RWPE1 (cell line): ENCODE results near the gene SELENOP.

Experiments
- CTCF ChIA-PET: fragments of 350-600 bp; sonication (Branson Sonifier 250); formaldehyde crosslinking; extraction: SDS; loops from one replicate; lab custom pipeline; 2021; lab: Yijun Ruan, JAX
- POLR2A ChIA-PET: fragments of 400-600 bp; formaldehyde crosslinking; extraction: SDS; loops from one replicate; lab custom pipeline; 2020; ENCODE audit warnings: antibody characterized with exemption; ENCODE audit not compliant: low non-redundant PET; lab: Yijun Ruan, JAX
- DNase-seq: peaks from one replicate; pipeline ENCODE4 v3.0.0; 2012; ENCODE audit warnings: low spot score
- H3K27ac ChIP-seq: fragments of 450-650 bp; 2 replicates; pipeline ENCODE4 v1.5.1; 2017
- TF ChIP-seq, protein P1 (sequence below): fragments of 450-650 bp; conservative IDR thresholded peaks from 2 replicates; pipeline ENCODE4 v1.5.1; 2017; ENCODE audit warnings: low read depth, mild to moderate bottlenecking

Gene SELENOP

DNA sequence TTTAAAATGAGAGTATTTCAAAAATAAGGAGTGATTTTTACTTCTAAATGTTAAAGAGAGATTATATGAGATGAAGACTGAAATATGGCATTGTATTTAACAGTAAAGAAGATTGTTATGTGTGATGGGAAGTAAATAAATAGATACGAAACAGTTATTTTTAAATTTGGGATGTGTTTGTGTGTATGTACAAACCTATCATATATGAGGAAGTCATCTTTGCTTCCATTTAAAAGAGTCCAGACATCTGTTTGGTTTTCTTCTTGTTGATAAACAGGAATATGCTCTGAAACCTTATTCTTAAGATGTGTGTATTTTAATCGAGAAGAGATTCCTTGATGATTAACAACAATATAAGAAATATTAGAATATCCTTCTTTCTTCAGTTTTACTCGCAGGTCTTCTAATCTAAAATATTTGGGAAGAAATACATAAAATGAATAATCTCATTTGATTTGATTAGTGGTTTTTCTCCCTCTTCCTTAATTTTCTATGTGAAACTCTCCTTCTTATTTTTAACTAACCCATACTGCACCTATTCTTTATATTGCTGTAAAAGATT is 4.9 kb downstream of the SELENOP start:
- POLR2A ChIA-PET: no interaction called here
- no peak for DNase-seq

DNA sequence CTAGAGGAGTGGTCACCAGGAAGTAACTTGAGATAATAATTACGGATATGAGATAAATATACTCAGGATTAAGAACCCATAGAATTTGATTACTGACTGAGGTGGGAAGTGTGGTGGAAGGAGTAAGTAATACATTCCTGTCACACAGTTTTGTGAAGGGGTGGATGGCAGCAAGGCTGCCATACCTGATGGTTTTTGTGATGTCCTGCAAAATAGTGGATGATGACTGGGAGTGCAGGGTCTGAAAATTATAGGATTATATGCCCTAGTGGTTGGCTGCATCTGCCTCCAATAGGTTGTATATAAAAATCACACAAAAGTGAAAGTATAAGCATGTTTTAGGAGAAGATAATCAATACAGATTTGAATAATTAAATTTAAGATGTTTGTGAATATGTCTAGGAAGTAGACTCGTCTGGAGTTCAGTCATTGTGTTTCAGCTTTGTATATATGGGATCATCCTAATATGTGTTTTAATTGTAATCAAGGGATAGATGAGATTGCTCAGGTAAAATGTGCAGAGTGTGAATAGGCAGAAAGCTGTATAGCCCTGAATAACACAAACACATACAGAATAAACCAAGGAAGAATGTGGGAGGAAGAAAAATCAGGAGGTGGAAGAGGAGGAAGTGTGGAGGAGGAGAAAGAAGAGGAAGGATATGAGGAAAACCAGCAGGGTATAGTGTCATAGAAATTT is 5.5 kb downstream of the SELENOP start:
- no peak overlapping the region for H3K27ac ChIP-seq
- TF ChIP-seq, protein P1, sequence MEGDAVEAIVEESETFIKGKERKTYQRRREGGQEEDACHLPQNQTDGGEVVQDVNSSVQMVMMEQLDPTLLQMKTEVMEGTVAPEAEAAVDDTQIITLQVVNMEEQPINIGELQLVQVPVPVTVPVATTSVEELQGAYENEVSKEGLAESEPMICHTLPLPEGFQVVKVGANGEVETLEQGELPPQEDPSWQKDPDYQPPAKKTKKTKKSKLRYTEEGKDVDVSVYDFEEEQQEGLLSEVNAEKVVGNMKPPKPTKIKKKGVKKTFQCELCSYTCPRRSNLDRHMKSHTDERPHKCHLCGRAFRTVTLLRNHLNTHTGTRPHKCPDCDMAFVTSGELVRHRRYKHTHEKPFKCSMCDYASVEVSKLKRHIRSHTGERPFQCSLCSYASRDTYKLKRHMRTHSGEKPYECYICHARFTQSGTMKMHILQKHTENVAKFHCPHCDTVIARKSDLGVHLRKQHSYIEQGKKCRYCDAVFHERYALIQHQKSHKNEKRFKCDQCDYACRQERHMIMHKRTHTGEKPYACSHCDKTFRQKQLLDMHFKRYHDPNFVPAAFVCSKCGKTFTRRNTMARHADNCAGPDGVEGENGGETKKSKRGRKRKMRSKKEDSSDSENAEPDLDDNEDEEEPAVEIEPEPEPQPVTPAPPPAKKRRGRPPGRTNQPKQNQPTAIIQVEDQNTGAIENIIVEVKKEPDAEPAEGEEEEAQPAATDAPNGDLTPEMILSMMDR: no peak
- ChIA-PET CTCF (no interaction called here), POLR2A (no interaction called here)
- DNase-seq: no peak

More for the DNA sequence above, 4.9 kb downstream of the SELENOP start:
- H3K27ac ChIP-seq: no peak overlapping the region
- TF ChIP-seq, protein P1: no peak
- CTCF ChIA-PET: no interaction called here

DNA sequence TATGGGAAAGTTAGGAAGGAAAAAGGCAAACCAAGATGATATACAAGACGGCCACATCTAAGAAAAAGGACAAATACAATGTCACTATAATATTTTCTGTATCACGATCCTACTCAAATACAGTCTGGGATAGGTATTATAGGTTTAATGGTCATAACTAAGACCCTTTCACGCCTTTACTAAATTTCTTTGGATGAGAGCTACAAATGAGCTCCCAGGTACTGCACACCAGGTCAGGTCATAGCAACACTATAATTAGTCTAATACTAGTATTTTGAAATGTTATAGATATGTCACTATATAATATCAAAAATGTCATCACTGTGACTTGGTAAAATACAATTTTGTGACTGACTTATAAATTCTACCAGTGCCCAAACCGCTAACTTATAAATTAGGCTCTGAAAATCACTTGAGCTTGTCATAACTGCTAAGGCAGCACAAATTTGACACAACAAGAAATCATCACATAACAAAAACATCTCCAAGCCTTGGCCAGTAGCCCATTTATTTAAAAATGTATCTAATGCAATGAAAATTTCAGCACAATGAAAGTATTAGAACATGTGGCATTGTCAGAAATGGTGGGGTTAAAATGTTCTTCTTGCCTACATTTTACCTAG is 6.9 kb downstream of the SELENOP start:
- no peak for DNase-seq
- CTCF ChIA-PET: no interaction called here
- no peak overlapping the region for H3K27ac ChIP-seq
- POLR2A ChIA-PET: no interaction called here
- TF ChIP-seq, protein P1: no peak

DNA sequence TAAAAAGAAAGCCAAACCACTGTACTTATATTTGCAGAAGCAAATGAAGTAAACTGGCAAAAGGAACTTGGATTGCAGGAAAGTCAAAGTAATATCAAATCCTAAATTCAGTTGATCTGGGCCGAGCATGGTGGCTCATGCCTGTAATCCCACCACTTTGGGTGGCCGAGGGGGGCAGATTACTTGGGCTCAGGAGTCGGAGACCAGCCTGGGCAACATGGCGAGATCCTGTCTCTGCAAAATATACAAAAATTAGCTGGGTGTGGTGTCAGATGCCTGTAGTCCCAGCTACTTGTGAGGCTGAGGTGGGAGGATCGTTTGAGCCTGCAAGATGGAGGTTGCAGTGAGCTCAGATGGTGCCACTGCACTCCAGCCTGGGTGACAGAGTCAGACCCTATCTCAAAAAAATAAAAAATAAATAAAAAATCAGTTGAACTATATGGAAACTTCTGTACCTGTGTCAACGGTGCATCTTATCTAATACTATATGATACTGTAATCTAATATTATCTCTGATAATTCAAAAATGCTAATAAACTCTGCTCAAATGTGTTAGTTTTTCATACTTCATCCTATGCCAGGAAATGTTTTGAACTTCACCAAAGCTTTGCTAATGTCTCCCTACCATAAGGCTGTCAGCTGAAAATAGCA is 10.1 kb downstream of the SELENOP start:
- TF ChIP-seq, protein P1: no peak
- no peak for DNase-seq
- no peak overlapping the region for H3K27ac ChIP-seq
- ChIA-PET CTCF (interaction anchor here (0.6 kb wide), 1 partner anchor 1397 kb away, joined by 8 read pairs; no protein-coding TSS in a partner anchor), POLR2A (no interaction called here)

DNA sequence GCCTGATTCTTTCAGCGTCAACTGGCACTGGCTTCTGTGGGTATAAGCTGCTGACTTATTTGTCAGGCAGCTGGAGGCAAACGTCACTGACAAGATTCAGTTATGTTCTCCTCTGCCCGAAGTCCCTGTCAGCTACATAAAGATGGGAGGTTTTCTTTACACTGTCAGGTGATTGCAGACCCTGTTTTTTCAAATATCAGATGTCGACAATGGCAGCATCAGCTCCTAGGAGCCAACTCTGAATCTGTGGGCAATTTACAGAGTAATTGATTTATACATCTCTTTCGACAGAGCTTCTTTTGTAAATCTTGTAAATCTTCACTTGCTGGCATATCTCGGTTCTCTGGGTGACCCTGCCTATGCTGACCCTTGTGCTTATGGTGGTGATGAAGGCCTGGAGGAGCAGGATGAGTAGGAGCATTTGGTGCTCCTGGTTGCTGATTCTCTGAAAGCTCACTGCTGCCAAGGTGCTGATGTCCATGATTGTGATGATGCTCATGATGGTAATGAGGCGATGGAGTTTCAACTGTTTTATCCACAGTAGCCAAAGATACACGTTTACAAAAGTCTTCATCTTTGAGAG is 10.9 kb downstream of the SELENOP start:
- TF ChIP-seq, protein P1: no peak
- no peak overlapping the region for H3K27ac ChIP-seq
- CTCF ChIA-PET: interaction anchor here (0.6 kb wide), 1 partner anchor 1396 kb away, joined by 8 read pairs; no protein-coding TSS in a partner anchor
- POLR2A ChIA-PET: no interaction called here
- no peak for DNase-seq

DNA sequence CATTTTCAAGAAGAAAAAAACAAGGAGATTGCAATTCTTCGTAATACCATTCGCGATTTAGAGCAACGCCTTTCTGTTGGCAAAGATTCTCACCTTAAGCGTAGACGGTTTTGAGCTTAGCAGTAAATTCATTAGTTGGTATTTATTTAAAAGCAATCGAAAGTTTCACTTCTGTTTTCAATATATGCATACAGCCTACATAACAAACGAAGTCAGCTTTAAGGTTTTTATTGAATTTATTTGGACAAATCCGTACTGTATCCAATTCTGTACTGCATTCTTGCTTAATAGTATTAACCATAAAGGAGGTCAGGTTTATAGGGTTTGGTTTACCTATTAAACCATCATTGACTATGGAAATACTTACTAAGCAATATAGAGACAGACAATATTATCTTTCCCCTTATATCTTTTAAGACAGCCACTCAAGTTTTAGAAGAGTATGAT is 12.0 kb downstream of the SELENOP start:
- no peak for DNase-seq
- ChIA-PET POLR2A (no interaction called here), CTCF (interaction anchor here (0.6 kb wide), 1 partner anchor 269 kb away, joined by 6 read pairs; no protein-coding TSS in a partner anchor)
- H3K27ac ChIP-seq: no peak overlapping the region
- TF ChIP-seq, protein P1: no peak
